GM12801 (cell line): ENCODE results near the gene EPDR1.

Experiments
- CTCF ChIP-seq: IDR thresholded peaks from one replicate; pipeline ENCODE4 v1.5.1; 2011; ENCODE audit warnings: control low read depth; ENCODE audit not compliant: insufficient read length; ENCODE audit errors: extremely low read depth

Gene EPDR1

GRCh38 chr7:38000272-38000671 lies 79.8 kb downstream of the EPDR1 start:
- TF ChIP-seq CTCF, result no peak
